Measurements from ENCODE around the gene PLXDC2.

Gene PLXDC2

DNA sequence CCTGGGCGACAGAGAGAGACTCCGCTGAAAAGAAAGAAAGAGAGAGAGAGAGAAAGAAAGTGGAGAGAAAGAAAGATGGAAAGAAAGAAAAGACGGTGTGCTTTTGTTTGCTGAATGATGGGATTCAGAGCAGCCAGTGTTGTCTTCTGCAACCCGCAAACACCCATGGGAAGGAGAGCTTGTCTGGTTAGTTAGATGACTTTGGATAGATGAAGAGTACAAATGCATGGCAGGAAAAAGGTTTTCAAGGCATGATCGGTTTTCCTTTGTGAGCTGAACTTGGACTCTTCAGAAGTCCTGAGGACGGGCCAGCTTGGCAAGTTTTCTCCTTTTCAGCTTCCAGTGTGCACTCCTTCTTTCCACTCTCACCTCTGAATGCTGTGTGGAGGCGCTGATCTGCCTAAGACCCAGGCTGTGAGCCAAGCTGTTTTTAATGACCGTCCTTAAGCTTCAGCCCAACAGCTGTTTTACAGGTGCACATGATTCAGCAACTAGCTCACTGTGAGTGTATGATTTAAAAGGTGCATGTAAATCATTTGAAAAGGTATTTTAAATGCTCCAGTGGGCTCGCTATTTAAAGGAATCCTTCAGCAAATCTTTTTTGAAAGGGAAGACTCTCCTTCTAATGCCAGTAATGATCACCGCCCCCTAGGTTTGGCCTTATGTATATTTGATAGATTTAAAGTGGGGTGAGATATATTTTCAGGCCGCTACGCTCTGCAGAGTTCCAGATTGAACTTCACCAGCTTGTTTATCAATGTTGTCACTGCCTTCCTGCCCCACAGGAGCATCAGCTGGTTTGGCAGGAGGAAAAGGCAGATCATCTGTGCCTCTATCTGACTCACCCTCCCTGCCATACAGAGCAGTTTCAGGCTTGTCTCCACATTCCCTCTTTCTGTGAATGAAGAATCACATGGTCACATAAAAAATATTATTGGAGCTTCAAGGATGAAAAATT, 115.0 kb downstream of the PLXDC2 start:
- Mint-ChIP-seq H3K36me3 (ENCODE audit: low read depth) (peaks cover 23% of the 10 kb centered on the region), H3K4me1 (peaks cover 49% of the 10 kb centered on the region), H3K9me3 (no peaks in the 10 kb centered on the region), H3K27me3 (ENCODE audit: low read depth, poor library complexity) (no peaks in the 10 kb centered on the region), H3K4me3 (no peak overlapping the region), H3K27ac (peak overlapping the region; percentile 96)
- no peak for TF ChIP-seq CTCF (IDR thresholded peaks at IDR 0.05)
- DNase-seq: peak; percentile 4

DNA sequence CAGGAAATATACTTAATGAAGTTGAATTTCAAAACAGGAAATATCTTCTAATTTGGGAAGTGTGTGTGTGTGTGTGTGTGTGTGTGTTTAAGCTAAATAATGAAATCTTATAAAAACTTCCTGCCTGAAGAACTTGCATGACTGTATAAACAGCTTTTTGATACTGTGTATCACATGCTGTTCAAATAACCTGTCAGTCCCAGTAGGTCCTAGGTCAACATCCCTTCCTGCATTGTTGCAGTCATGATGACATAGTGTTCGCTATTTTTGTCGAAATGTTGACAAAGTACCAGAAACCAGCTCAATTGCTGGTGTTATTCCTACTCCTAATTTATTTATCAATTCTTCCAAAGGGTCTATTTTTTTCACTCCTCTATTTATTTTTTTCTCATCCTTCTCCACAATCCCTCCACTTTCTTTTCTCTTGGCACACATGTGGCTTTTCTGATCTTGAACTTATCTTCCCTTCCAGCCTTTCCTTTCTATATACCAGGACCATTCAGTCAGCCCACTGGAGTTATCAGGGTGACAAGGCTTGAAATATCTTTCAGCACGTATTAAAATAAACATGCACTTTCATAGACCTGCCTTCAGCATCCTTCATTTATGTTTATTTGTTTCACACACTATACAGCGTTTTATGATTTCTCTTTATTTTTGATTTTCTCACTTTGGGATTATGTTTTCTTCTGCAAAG, 115.8 kb downstream of the PLXDC2 start:
- DNase-seq: no peak
- H3K9me3 Mint-ChIP-seq: peaks cover 3% of the 10 kb centered on the region
- peak overlapping the region; percentile 96 for H3K27ac Mint-ChIP-seq
- H3K4me3 Mint-ChIP-seq: no peak overlapping the region
- H3K4me1 Mint-ChIP-seq: peaks cover 40% of the 10 kb centered on the region
- H3K27me3 Mint-ChIP-seq (ENCODE audit: low read depth, poor library complexity): no peaks in the 10 kb centered on the region
- no peak for TF ChIP-seq CTCF (IDR thresholded peaks at IDR 0.05)
- H3K36me3 Mint-ChIP-seq (ENCODE audit: low read depth): peaks cover 26% of the 10 kb centered on the region

DNA sequence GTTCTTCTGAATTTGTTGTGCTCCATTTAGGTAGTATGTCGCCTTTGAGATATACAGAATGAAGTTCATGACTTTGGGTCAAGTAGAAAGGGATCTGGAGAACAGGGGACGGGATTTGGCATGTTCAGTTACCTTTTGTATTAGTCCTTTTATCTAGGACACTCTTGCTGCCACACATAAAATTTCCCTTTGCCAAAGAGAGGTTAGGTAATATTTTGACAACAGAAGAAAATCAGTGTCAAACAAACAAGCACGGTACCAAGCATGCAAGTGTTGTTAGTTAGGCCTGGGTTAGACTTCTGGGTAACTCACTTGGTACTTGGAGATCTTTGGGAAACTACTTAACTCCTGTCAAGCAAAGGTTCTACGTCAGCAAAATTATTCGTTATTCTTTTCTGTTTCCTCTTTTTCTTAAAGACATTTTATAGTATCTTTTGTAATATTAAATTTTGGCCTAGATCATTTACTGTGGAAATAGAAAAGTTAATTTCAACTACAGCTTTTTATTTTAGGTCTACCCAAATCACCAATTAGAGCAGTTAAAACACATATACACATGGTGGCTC, 116.7 kb downstream of the PLXDC2 start:
- Mint-ChIP-seq H3K4me1 (peaks cover 39% of the 10 kb centered on the region), H3K27ac (no peak overlapping the region), H3K9me3 (peaks cover 3% of the 10 kb centered on the region), H3K27me3 (ENCODE audit: low read depth, poor library complexity) (no peaks in the 10 kb centered on the region), H3K4me3 (no peak overlapping the region), H3K36me3 (ENCODE audit: low read depth) (peaks cover 28% of the 10 kb centered on the region)
- no peak for TF ChIP-seq CTCF (IDR thresholded peaks at IDR 0.05)
- no peak for DNase-seq

DNA sequence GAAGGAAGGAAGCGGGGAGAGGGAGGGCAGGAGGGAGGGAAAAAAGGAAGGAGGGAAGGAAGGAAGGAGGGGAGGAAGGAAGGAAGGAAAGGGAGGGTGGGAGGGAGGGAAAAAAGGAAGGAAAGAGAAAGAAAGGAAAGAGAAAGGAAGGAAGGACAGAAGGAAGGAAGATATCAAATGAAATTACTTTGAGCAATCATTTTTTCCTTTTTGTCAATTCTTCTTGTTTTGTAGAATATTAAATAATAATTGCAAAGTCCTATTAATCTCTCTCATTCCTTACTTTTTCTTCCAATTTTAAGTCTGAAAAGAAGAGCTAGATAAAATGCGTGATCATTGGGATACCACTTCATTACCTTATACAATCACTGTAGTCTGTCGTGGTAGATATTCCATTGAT, 117.5 kb downstream of the PLXDC2 start:
- H3K4me3 Mint-ChIP-seq: no peak overlapping the region
- no peak for DNase-seq
- H3K27me3 Mint-ChIP-seq (ENCODE audit: low read depth, poor library complexity): no peaks in the 10 kb centered on the region
- TF ChIP-seq CTCF (IDR thresholded peaks at IDR 0.05): no peak
- H3K27ac Mint-ChIP-seq: no peak overlapping the region
- H3K36me3 Mint-ChIP-seq (ENCODE audit: low read depth): peaks cover 33% of the 10 kb centered on the region
- H3K9me3 Mint-ChIP-seq: peaks cover 3% of the 10 kb centered on the region
- H3K4me1 Mint-ChIP-seq: peaks cover 35% of the 10 kb centered on the region

- peaks cover 3% of the 10 kb centered on the region for H3K9me3 Mint-ChIP-seq
- no peak overlapping the region for H3K4me3 Mint-ChIP-seq
- H3K36me3 Mint-ChIP-seq (ENCODE audit: low read depth): peaks cover 34% of the 10 kb centered on the region
- no peak overlapping the region for H3K27ac Mint-ChIP-seq
- TF ChIP-seq CTCF (IDR thresholded peaks at IDR 0.05): no peak
- DNase-seq: no peak
- no peaks in the 10 kb centered on the region for H3K27me3 Mint-ChIP-seq (ENCODE audit: low read depth, poor library complexity)
- H3K4me1 Mint-ChIP-seq: peaks cover 25% of the 10 kb centered on the region
Measured at GRCh38 chr10:19935176-19935575, 118.9 kb downstream of the PLXDC2 start.
